Transverse colon (tissue), 4 donors: ENCODE measurements around the gene DHFR.

Experiments used
- EP300 ChIP-seq: sonication (generic); formaldehyde crosslinking; IDR thresholded peaks from one replicate; pipeline ENCODE4 v1.6.1; 2017; ENCODE audit warnings: antibody characterized with exemption, low read depth
- POLR2A ChIP-seq: fragments of 450-650 bp; IDR thresholded peaks from one replicate; pipeline ENCODE4 v1.6.1; 2016; ENCODE audit warnings: antibody characterized with exemption, mild to moderate bottlenecking, moderate library complexity
- POLR2AphosphoS5 ChIP-seq, 3 donors: sonication (generic); formaldehyde crosslinking; IDR thresholded peaks; one replicate each; pipeline ENCODE4 v1.6.1; 2016; ENCODE audit warnings: antibody characterized with exemption in 3 of 3
- TF ChIP-seq, protein P1 (sequence below), 5 experiments: fragments of 200-600 bp in 3 of 5; fragments of 450-650 bp in 2 of 5; sonication (generic) in 3 of 5; IDR thresholded peaks; 1 replicate in 2 of 5; 2 replicates in 3 of 5; pipeline ENCODE4 v1.5.1; 2016 to 2017; ENCODE audit warnings: antibody characterized with exemption in 5 of 5, inconsistent platforms in 3 of 5, mild to moderate bottlenecking in 2 of 5, moderate library complexity in 1 of 5

DNA sequence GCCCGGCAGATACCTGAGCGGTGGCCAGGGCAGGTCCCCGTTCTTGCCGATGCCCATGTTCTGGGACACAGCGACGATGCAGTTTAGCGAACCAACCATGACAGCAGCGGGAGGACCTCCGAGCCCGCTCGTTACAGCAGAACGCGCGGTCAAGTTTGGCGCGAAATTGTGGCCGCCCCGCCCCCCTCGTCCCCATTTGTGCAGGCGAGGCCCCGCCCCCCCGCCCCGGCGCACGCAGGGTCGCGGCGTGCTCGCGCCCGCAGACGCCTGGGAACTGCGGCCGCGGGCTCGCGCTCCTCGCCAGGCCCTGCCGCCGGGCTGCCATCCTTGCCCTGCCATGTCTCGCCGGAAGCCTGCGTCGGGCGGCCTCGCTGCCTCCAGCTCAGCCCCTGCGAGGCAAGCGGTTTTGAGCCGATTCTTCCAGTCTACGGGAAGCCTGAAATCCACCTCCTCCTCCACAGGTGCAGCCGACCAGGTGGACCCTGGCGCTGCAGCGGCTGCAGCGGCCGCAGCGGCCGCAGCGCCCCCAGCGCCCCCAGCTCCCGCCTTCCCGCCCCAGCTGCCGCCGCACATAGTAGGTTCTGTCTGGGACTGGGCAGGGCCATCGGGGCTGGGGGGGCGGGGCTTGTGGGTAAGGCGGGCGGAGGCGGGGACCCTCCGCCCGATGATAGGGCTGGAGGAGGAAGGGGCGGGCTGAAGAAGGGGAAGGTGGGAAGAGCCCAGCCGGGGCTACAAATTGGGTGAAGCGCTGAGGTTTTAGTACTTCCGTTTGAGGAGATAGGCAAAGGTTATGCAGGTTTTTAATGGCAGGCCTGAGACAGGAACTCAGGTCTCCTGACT, at the start of gene DHFR, which contains the start of gene MSH3:
- TF ChIP-seq, protein P1, sequence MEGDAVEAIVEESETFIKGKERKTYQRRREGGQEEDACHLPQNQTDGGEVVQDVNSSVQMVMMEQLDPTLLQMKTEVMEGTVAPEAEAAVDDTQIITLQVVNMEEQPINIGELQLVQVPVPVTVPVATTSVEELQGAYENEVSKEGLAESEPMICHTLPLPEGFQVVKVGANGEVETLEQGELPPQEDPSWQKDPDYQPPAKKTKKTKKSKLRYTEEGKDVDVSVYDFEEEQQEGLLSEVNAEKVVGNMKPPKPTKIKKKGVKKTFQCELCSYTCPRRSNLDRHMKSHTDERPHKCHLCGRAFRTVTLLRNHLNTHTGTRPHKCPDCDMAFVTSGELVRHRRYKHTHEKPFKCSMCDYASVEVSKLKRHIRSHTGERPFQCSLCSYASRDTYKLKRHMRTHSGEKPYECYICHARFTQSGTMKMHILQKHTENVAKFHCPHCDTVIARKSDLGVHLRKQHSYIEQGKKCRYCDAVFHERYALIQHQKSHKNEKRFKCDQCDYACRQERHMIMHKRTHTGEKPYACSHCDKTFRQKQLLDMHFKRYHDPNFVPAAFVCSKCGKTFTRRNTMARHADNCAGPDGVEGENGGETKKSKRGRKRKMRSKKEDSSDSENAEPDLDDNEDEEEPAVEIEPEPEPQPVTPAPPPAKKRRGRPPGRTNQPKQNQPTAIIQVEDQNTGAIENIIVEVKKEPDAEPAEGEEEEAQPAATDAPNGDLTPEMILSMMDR (IDR thresholded peaks at IDR 0.05): peak in 4 of 5 experiments; percentile 16 to 48 (median 36)
- peak; percentile 76 for TF ChIP-seq POLR2A
- peak; percentile 46 to 82 (median 81) for TF ChIP-seq POLR2AphosphoS5 (IDR thresholded peaks at IDR 0.05)
- TF ChIP-seq EP300: no peak
